ENCODE measurements around the gene INO80D. TPM values are rescaled to one million over a fixed set of nuclear protein-coding genes. Genes with fewer than 3 reads are reported as not detected.
A peak's percentile ranks its signal among the peaks of the same experiment; 100 is the strongest.

Gene INO80D
- total RNA-seq, 1 donor from 2014 or later: 21.1 TPM

DNA sequence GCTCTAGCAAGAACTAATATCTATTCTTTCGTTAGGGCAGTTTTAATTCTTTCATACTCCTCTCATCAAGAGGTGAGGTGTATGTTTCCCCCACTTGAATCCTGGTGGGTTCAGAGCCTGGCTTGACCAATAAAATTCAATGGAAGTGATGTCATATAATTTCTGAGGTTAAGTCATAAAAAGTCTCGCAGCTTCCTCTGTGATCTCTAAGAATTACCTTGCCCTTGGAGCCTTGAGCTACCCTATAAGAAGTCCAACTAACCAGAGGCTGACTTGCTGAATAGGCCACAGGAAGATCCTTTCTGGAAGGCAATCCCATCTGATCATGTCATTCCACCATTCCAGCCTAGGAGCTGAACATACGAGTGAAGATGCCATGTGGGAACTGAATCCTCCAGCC, 26.1 kb upstream of the INO80D start:
- no peaks in the 10 kb centered on the region for H3K36me3 ChIP-seq (ENCODE audit: insufficient read depth, low read length)
- no peak overlapping the region for H3K27ac Mint-ChIP-seq (ENCODE audit: unreplicated experiment)
- FAIRE-seq (no peak), DNase-seq (ENCODE audit: low read depth) (no peak)
- no peaks in the 10 kb centered on the region for H3K9me3 Mint-ChIP-seq (ENCODE audit: unreplicated experiment)
- no peak overlapping the region for H3K4me2 ChIP-seq (ENCODE audit: low read length)
- peaks cover 7% of the 10 kb centered on the region for H3K4me1 Mint-ChIP-seq (ENCODE audit: low read depth, unreplicated experiment)
- peaks cover 6% of the 10 kb centered on the region for H3K36me3 Mint-ChIP-seq (ENCODE audit: low read depth, unreplicated experiment)
- H4K20me1 ChIP-seq (ENCODE audit: insufficient read depth, low read length): no peaks in the 10 kb centered on the region
- TF ChIP-seq, protein P1, sequence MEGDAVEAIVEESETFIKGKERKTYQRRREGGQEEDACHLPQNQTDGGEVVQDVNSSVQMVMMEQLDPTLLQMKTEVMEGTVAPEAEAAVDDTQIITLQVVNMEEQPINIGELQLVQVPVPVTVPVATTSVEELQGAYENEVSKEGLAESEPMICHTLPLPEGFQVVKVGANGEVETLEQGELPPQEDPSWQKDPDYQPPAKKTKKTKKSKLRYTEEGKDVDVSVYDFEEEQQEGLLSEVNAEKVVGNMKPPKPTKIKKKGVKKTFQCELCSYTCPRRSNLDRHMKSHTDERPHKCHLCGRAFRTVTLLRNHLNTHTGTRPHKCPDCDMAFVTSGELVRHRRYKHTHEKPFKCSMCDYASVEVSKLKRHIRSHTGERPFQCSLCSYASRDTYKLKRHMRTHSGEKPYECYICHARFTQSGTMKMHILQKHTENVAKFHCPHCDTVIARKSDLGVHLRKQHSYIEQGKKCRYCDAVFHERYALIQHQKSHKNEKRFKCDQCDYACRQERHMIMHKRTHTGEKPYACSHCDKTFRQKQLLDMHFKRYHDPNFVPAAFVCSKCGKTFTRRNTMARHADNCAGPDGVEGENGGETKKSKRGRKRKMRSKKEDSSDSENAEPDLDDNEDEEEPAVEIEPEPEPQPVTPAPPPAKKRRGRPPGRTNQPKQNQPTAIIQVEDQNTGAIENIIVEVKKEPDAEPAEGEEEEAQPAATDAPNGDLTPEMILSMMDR (IDR thresholded peaks at IDR 0.05; ENCODE audit: insufficient read depth, low read depth, low read length): no peak
- TF ChIP-seq EZH2 (IDR thresholded peaks at IDR 0.05; ENCODE audit: insufficient read depth, low read length): no peak
- H2AFZ ChIP-seq (ENCODE audit: low read depth, low read length): no peak overlapping the region
- H3K27me3 ChIP-seq (ENCODE audit: insufficient read depth, low read length): no peaks in the 10 kb centered on the region
- H3K4me3 ChIP-seq (ENCODE audit: insufficient read depth, low read depth, low read length): no peak overlapping the region
- no peaks in the 10 kb centered on the region for H3K27me3 Mint-ChIP-seq (ENCODE audit: low read depth, unreplicated experiment)
- no peak overlapping the region for H3K4me3 Mint-ChIP-seq (ENCODE audit: unreplicated experiment)
- H3K27ac ChIP-seq (ENCODE audit: low read depth, low read length): no peak overlapping the region
- H3K79me2 ChIP-seq (ENCODE audit: insufficient read depth, low read length): no peaks in the 10 kb centered on the region
- no peaks in the 10 kb centered on the region for H3K9me3 ChIP-seq (ENCODE audit: insufficient read depth, low read depth, low read length)
- H3K4me1 ChIP-seq (ENCODE audit: insufficient read depth, low read length): no peaks in the 10 kb centered on the region
- no peak overlapping the region for H3K9ac ChIP-seq (ENCODE audit: low read length)

DNA sequence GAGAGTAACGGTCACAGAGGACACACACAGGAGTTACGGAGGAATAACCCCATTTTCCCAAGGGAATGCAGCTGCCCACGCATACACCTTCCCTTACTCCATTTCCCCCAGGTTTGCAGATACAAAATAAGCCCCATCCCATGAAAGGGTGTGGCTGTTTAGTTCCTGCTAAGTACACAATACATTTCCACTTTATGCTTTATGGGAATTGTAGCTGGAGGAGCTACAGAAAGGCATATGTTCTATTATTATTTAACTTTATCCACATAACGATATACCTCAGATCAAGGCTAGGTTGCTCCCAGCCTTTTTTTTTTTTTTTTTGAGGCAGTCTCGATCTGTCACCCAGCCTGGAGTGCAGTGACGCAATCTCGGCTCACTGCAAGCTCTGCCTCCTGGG, 22.7 kb upstream of the INO80D start:
- Mint-ChIP-seq H3K27ac (ENCODE audit: unreplicated experiment) (no peak overlapping the region), H3K27me3 (ENCODE audit: low read depth, unreplicated experiment) (no peaks in the 10 kb centered on the region), H3K36me3 (ENCODE audit: low read depth, unreplicated experiment) (peaks cover 6% of the 10 kb centered on the region), H3K4me3 (ENCODE audit: unreplicated experiment) (no peak overlapping the region), H3K9me3 (ENCODE audit: unreplicated experiment) (no peaks in the 10 kb centered on the region), H3K4me1 (ENCODE audit: low read depth, unreplicated experiment) (peaks cover 10% of the 10 kb centered on the region)
- no peaks in the 10 kb centered on the region for H3K36me3 ChIP-seq (ENCODE audit: insufficient read depth, low read length)
- H3K9ac ChIP-seq (ENCODE audit: low read length): no peak overlapping the region
- FAIRE-seq (no peak), DNase-seq (ENCODE audit: low read depth) (no peak)
- TF ChIP-seq, protein P1 (IDR thresholded peaks at IDR 0.05; ENCODE audit: insufficient read depth, low read depth, low read length): no peak
- TF ChIP-seq EZH2 (IDR thresholded peaks at IDR 0.05; ENCODE audit: insufficient read depth, low read length): no peak
- H3K79me2 ChIP-seq (ENCODE audit: insufficient read depth, low read length): no peaks in the 10 kb centered on the region
- H3K27ac ChIP-seq (ENCODE audit: low read depth, low read length): no peak overlapping the region
- no peak overlapping the region for H3K4me2 ChIP-seq (ENCODE audit: low read length)
- no peaks in the 10 kb centered on the region for H4K20me1 ChIP-seq (ENCODE audit: insufficient read depth, low read length)
- no peak overlapping the region for H2AFZ ChIP-seq (ENCODE audit: low read depth, low read length)
- no peaks in the 10 kb centered on the region for H3K27me3 ChIP-seq (ENCODE audit: insufficient read depth, low read length)
- no peaks in the 10 kb centered on the region for H3K4me1 ChIP-seq (ENCODE audit: insufficient read depth, low read length)
- no peak overlapping the region for H3K4me3 ChIP-seq (ENCODE audit: insufficient read depth, low read depth, low read length)
- no peaks in the 10 kb centered on the region for H3K9me3 ChIP-seq (ENCODE audit: insufficient read depth, low read depth, low read length)

DNA sequence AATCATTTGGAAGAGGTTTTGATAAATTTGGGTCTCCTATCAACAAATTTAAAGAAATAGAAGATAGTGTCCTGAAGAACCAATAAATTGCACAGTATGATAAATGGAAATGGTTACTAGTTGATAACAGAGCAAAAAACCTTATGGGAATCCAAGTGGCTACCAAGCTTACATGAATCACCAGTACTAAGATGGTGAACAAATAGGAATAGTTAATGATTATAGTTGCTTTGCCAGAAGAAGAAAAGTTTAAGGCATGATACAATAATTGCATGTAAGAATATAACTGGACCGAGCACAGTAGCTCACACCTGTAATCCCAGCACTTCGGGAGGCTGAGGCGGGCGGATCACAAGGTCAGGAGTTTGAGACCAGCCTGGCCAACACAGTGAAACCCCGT, 19.6 kb upstream of the INO80D start:
- DNase-seq (ENCODE audit: low read depth) (no peak), FAIRE-seq (no peak)
- Mint-ChIP-seq H3K27ac (ENCODE audit: unreplicated experiment) (no peak overlapping the region), H3K36me3 (ENCODE audit: low read depth, unreplicated experiment) (peaks cover 3% of the 10 kb centered on the region), H3K9me3 (ENCODE audit: unreplicated experiment) (no peaks in the 10 kb centered on the region), H3K4me1 (ENCODE audit: low read depth, unreplicated experiment) (peaks cover 3% of the 10 kb centered on the region), H3K27me3 (ENCODE audit: low read depth, unreplicated experiment) (no peaks in the 10 kb centered on the region), H3K4me3 (ENCODE audit: unreplicated experiment) (no peak overlapping the region)
- Histone ChIP-seq H3K4me3 (ENCODE audit: insufficient read depth, low read depth, low read length) (no peak overlapping the region), H4K20me1 (ENCODE audit: insufficient read depth, low read length) (no peaks in the 10 kb centered on the region), H3K4me2 (ENCODE audit: low read length) (no peak overlapping the region), H3K79me2 (ENCODE audit: insufficient read depth, low read length) (no peaks in the 10 kb centered on the region), H3K27ac (ENCODE audit: low read depth, low read length) (peak overlapping the region; percentile 69), H2AFZ (ENCODE audit: low read depth, low read length) (no peak overlapping the region), H3K9me3 (ENCODE audit: insufficient read depth, low read depth, low read length) (no peaks in the 10 kb centered on the region), H3K4me1 (ENCODE audit: insufficient read depth, low read length) (no peaks in the 10 kb centered on the region), H3K9ac (ENCODE audit: low read length) (no peak overlapping the region), H3K27me3 (ENCODE audit: insufficient read depth, low read length) (no peaks in the 10 kb centered on the region), H3K36me3 (ENCODE audit: insufficient read depth, low read length) (no peaks in the 10 kb centered on the region)
- TF ChIP-seq EZH2 (IDR thresholded peaks at IDR 0.05; ENCODE audit: insufficient read depth, low read length): no peak
- TF ChIP-seq, protein P1 (IDR thresholded peaks at IDR 0.05; ENCODE audit: insufficient read depth, low read depth, low read length): no peak

All from astrocyte (in vitro differentiated cells and primary cell).